ENCODE results near the gene SAMD4A.
"Not testable (repeated sequence)": the region's sequence is repeated elsewhere in the genome, so short reads cannot be mapped to it uniquely, and the experiment has no call there.

GRCh38 chr14:54624005-54624358 lies 57.1 kb downstream of the SAMD4A start:
- not testable (repeated sequence) for TF ChIP-seq CTCF (IDR thresholded peaks at IDR 0.05; ENCODE audit: insufficient read depth, low read length); POLR2AphosphoS5 (IDR thresholded peaks at IDR 0.05; ENCODE audit: low read depth); SPI1 (IDR thresholded peaks at IDR 0.05; ENCODE audit: borderline replicate concordance, low read depth)

Data from HL-60 (cell line).